ENCODE measurements around the gene NCKIPSD.

DNA sequence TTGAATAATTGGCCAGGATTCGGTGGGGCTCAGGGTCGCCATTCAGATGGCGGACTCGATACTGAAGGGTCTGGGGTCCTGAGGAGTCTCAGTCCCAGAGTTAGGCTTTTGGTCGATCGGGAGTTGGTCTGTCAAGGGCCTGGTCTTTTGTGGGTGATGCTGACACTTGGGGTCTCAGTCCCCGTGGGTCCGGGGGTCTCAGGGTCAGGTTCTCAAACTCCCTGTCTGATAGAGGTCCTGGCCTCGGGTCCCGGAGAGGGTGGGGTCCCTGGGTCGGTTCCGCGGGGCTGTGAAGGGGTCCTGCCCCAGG lies 467 bp downstream of the NCKIPSD start:
- TF ChIP-seq, protein P1, sequence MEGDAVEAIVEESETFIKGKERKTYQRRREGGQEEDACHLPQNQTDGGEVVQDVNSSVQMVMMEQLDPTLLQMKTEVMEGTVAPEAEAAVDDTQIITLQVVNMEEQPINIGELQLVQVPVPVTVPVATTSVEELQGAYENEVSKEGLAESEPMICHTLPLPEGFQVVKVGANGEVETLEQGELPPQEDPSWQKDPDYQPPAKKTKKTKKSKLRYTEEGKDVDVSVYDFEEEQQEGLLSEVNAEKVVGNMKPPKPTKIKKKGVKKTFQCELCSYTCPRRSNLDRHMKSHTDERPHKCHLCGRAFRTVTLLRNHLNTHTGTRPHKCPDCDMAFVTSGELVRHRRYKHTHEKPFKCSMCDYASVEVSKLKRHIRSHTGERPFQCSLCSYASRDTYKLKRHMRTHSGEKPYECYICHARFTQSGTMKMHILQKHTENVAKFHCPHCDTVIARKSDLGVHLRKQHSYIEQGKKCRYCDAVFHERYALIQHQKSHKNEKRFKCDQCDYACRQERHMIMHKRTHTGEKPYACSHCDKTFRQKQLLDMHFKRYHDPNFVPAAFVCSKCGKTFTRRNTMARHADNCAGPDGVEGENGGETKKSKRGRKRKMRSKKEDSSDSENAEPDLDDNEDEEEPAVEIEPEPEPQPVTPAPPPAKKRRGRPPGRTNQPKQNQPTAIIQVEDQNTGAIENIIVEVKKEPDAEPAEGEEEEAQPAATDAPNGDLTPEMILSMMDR (IDR thresholded peaks at IDR 0.05): peak in 1 of 6 experiments; percentile 51
- no peak for TF ChIP-seq POLR2A (IDR thresholded peaks at IDR 0.05)

Measured in thyroid gland (tissue), 4 donors.